ENCODE results near the gene ACADM.
A peak's percentile ranks its signal among the peaks of the same experiment; 100 is the strongest.
"Not testable (repeated sequence)": the region's sequence is repeated elsewhere in the genome, so short reads cannot be mapped to it uniquely, and the experiment has no call there.

ACADM gene

GRCh38 chr1:75722966-75723365, 1.5 kb upstream of the ACADM start:
- no peak for ATAC-seq (replicated peaks)
- Mint-ChIP-seq H3K36me3 (peaks cover 7 to 9% of the 10 kb centered on the region in 2 donors), H3K27me3 (no peaks in the 10 kb centered on the region), H3K4me1 (peaks cover 14 to 33% of the 10 kb centered on the region in 2 donors), H3K4me3 (peak overlapping the region; percentile 61 to 100), H3K9me3 (no peaks in the 10 kb centered on the region), H3K27ac (peak overlapping the region; percentile 51)
- no peak for DNase-seq

DNA sequence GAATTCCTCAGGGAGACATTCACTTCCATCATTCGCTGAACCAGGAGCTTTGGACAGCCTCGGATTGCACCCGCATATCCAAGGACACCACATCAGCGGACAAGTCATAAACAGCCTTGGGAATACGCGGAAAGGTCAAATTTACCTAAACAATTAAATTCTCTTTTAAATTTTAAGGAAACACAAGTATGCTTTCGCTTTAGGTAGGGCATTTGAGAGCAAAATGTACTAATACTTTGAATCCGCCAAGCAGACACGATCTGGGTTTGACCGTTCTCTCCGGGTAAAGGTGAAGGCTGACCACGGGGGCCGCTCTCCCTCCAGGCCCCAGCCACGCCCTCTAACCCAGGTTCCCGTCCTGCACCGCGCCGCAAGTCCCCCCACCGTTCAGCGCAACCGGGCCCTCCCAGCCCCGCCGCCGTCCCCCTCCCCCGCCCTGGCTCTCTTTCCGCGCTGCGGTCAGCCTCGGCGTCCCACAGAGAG, 479 bp upstream of the ACADM start:
- Mint-ChIP-seq H3K27ac (peak overlapping the region; percentile 99), H3K36me3 (peaks cover 7 to 9% of the 10 kb centered on the region in 2 donors), H3K9me3 (no peaks in the 10 kb centered on the region), H3K4me1 (peaks cover 16 to 34% of the 10 kb centered on the region in 2 donors), H3K4me3 (peak overlapping the region; percentile 100), H3K27me3 (no peaks in the 10 kb centered on the region)
- ATAC-seq (replicated peaks) = peak; percentile 87 to 88
- DNase-seq = peak; percentile 77

GRCh38 chr1:75725266-75725665, 757 bp downstream of the ACADM start:
- no peak for DNase-seq
- Mint-ChIP-seq H3K9me3 (no peaks in the 10 kb centered on the region), H3K36me3 (peaks cover 11 to 12% of the 10 kb centered on the region in 2 donors), H3K4me3 (peak overlapping the region; percentile 100), H3K27ac (peak overlapping the region; percentile 99), H3K27me3 (no peaks in the 10 kb centered on the region), H3K4me1 (peaks cover 18 to 34% of the 10 kb centered on the region in 2 donors)
- no peak for ATAC-seq (replicated peaks)

DNA sequence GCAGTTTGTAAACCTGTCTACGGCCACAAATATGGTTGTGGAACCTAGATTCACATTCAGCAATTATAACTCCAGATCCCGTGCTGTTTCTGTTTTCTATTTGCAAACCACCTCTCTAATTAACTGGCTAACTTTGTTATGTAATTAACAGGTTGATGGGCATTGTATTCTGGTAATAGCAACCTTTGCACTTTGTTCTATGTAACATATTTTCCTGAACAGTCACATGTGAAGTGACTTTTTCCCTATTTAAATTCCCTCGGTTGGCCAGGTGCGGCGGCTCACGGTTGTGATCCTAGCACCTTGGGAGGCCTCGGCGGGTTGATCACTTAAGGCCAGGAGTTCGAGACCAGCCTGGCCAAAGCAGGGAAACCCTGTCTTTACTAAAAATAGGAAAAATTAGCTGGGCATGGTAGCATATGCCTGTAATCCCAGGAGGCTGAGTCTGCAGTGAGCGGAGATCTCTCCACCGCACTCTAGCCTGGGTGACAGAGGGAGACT, 1.4 kb downstream of the ACADM start:
- Mint-ChIP-seq H3K9me3 (no peaks in the 10 kb centered on the region), H3K4me3 (peak overlapping the region; percentile 100), H3K27ac (peak overlapping the region; percentile 65), H3K36me3 (peaks cover 11 to 16% of the 10 kb centered on the region in 2 donors), H3K4me1 (peaks cover 18 to 34% of the 10 kb centered on the region in 2 donors), H3K27me3 (no peaks in the 10 kb centered on the region)
- DNase-seq (no peak), ATAC-seq (replicated peaks) (no peak)

DNA sequence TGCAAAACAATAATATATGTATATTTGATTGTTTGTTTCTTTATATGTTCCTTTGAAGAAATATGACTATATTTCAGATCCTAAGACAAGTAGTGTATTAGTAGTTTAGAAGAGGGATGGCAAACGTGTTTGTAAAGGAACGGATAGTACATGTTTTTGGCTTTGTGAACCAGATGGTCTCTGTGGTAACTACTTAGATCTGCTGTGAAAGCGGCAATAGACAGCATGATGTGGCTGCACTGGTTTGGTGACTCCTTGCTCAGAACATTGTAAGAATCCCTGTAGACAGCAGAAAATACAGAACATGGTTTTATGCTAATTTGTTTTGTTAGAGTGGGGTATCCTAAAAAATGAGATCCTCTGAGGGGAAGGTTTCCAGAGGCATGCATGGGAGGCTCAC, 3.1 kb downstream of the ACADM start:
- ATAC-seq (replicated peaks) (no peak), DNase-seq (no peak)
- H3K27ac Mint-ChIP-seq = no peak overlapping the region
- H3K27me3 Mint-ChIP-seq = no peaks in the 10 kb centered on the region
- H3K4me3 Mint-ChIP-seq = peak overlapping the region; percentile 6 to 22
- peaks cover 18 to 42% of the 10 kb centered on the region in 2 donors for H3K4me1 Mint-ChIP-seq
- peaks cover 20 to 21% of the 10 kb centered on the region in 2 donors for H3K36me3 Mint-ChIP-seq
- H3K9me3 Mint-ChIP-seq = no peaks in the 10 kb centered on the region

- peaks cover 27 to 33% of the 10 kb centered on the region in 2 donors for H3K36me3 Mint-ChIP-seq
Measured at GRCh38 chr1:75730432-75730831, 5.9 kb downstream of the ACADM start.

DNA sequence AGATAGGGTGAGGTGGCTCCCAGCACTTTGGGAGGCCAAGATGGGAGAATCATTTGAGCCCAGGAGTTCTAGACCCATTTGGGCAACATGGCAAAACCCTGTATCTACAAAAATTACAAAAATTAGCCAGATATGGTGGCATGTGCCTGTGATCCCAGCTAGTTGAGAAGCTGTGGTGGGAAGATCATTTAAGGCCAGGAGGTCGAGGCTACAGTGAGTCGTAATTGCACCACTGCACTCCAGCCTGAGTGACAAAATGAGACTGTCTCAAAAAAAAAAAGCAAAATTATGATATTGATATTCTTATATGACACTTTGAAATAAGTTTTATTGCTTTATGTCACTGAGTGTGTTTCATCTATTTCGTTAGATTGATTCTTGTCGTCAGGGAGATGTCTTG, 7.4 kb downstream of the ACADM start:
- DNase-seq (no peak), ATAC-seq (replicated peaks) (no peak)
- peaks cover 30 to 38% of the 10 kb centered on the region in 2 donors for H3K36me3 Mint-ChIP-seq
- H3K9me3 Mint-ChIP-seq = no peaks in the 10 kb centered on the region
- H3K4me3 Mint-ChIP-seq = no peak overlapping the region
- no peaks in the 10 kb centered on the region for H3K27me3 Mint-ChIP-seq
- peaks cover 12 to 19% of the 10 kb centered on the region in 2 donors for H3K4me1 Mint-ChIP-seq
- no peak overlapping the region for H3K27ac Mint-ChIP-seq

More at GRCh38 chr1:75730432-75730831, 5.9 kb downstream of the ACADM start:
- H3K9me3 Mint-ChIP-seq = no peaks in the 10 kb centered on the region
- no peak for ATAC-seq (replicated peaks)
- DNase-seq = no peak
- no peaks in the 10 kb centered on the region for H3K27me3 Mint-ChIP-seq
- H3K27ac Mint-ChIP-seq = no peak overlapping the region
- H3K4me3 Mint-ChIP-seq = no peak overlapping the region
- H3K4me1 Mint-ChIP-seq = peaks cover 16 to 33% of the 10 kb centered on the region in 2 donors

DNA sequence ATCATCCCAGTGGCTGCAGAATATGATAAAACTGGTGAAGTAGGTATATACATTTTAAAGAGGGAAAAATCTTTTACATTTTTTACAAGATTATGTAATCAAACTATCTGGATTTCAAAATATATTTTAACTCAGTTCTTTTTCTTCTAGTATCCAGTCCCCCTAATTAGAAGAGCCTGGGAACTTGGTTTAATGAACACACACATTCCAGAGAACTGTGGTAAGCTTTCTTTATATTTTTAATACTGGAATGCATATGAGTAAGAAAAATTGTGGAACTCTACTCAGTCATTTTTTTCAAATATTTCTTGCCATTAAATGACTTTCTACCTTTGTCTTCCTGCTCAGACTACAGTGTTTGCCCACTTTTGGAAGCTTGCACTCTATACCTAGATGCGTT, 8.2 kb downstream of the ACADM start:
- Mint-ChIP-seq H3K36me3 (peaks cover 27 to 36% of the 10 kb centered on the region in 2 donors), H3K4me1 (peaks cover 8 to 12% of the 10 kb centered on the region in 2 donors), H3K9me3 (no peaks in the 10 kb centered on the region), H3K27me3 (no peaks in the 10 kb centered on the region), H3K4me3 (no peak overlapping the region), H3K27ac (no peak overlapping the region)
- DNase-seq = no peak
- no peak for ATAC-seq (replicated peaks)

DNA sequence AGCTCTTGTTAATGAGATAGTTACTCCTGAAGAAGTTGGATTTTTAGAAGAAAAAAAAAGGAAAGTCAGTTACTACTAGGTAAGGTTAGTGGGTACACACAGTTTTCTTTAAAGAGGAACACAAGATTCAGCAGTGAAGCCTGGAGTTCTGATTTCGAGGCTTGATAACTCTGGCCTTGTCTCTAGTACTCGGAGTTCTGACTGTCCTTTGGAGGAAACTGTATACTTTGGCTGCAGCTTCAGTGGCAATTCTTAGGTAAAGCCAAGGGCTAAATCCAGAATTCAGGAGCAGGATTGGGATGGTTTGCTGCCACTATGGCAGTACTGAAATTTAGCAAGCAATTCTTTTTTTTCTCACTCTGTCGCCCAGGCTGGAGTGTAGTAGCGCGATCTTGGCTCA, 9.2 kb downstream of the ACADM start:
- Mint-ChIP-seq H3K36me3 (peaks cover 28 to 35% of the 10 kb centered on the region in 2 donors), H3K4me3 (no peak overlapping the region), H3K9me3 (no peaks in the 10 kb centered on the region), H3K4me1 (peaks cover 4 to 9% of the 10 kb centered on the region in 2 donors), H3K27ac (no peak overlapping the region), H3K27me3 (no peaks in the 10 kb centered on the region)
- no peak for DNase-seq
- no peak for ATAC-seq (replicated peaks)

DNA sequence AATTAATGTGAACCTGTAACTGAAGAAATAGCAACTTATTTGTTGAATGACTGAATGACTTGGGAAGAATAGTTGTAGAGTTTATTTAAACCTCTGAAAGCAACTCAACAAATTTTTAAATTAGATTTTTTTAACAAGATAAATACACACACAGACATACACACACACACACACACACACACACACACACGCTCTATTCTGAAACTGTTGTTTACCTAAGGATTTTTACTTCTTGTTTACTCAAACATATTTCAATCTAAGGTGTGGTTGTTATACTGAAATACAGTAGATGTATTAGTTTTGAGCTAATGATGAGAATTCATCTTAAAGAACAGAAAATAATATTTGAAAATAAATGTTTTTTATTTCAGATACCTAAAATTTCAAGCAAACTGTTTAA, 11.5 kb downstream of the ACADM start:
- Mint-ChIP-seq H3K27me3 (no peaks in the 10 kb centered on the region), H3K9me3 (no peaks in the 10 kb centered on the region), H3K4me1 (peaks cover 2 to 9% of the 10 kb centered on the region in 2 donors), H3K27ac (no peak overlapping the region), H3K36me3 (peaks cover 29 to 43% of the 10 kb centered on the region in 2 donors), H3K4me3 (no peak overlapping the region)
- ATAC-seq (replicated peaks) = no peak
- DNase-seq = no peak

DNA sequence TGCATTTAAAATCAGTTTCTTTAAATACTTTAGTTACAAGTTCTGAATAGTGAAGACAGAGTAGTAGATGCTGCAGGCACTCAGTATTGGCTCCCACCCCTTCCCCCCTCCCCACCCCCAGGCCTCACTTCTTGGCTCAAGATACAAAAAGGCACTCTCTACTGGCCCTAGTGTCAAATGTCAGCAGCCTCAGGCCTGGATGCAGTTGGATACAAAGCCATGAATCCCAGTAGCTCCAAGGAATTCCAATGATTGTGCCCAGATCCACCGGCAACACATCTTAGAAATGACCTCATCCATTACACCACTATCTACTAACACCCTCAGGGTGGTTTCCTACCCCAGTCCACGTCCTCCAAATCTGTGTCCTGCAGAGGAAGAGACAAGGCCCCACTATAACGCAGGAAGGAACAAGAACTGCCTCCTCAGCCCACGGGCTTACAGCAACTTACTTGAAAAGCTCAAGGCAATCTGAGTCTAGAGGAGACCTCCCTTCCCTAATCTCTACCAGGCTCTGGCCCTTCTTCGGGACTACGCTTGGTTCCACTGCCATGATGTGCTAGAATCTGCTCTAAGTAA, 17.6 kb downstream of the ACADM start:
- H3K27me3 Mint-ChIP-seq = no peaks in the 10 kb centered on the region
- H3K4me1 Mint-ChIP-seq = peaks cover 0 to 3% of the 10 kb centered on the region in 2 donors
- H3K9me3 Mint-ChIP-seq = no peaks in the 10 kb centered on the region
- DNase-seq (no peak), ATAC-seq (replicated peaks) (no peak)
- no peak overlapping the region for H3K27ac Mint-ChIP-seq
- peaks cover 28 to 40% of the 10 kb centered on the region in 2 donors for H3K36me3 Mint-ChIP-seq
- H3K4me3 Mint-ChIP-seq = no peak overlapping the region

DNA sequence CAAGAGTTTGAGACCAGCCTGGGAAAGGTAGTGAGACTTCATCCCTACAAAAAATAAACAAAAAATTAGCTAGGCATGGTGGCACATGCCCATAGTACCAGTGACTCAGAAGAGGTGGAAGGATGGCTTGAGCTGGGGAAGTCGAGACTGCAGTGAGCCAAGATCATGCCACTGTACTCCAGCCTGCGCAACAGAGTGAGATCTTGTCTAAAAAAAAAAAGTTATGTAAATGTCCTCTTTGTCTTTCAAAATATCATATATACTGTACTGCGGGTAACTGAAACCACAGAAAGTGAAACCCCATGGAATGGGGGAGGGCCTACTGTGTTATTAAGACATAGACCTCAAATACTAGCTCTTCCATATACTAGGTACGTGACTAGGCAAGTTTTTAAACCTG, 20.8 kb downstream of the ACADM start:
- Mint-ChIP-seq H3K27ac (no peak overlapping the region), H3K27me3 (no peaks in the 10 kb centered on the region), H3K4me1 (peaks cover 0 to 3% of the 10 kb centered on the region in 2 donors), H3K9me3 (no peaks in the 10 kb centered on the region), H3K4me3 (no peak overlapping the region), H3K36me3 (peaks cover 22 to 36% of the 10 kb centered on the region in 2 donors)
- ATAC-seq (replicated peaks) = peak in 1 of 2 donors; percentile 39
- DNase-seq = no peak

GRCh38 chr1:75757210-75757609, 32.7 kb downstream of the ACADM start:
- H3K4me1 Mint-ChIP-seq; H3K27me3 Mint-ChIP-seq; H3K27ac Mint-ChIP-seq; H3K4me3 Mint-ChIP-seq; H3K9me3 Mint-ChIP-seq; DNase-seq; ATAC-seq (replicated peaks): not testable (repeated sequence)
- peaks cover 61 to 72% of the 10 kb centered on the region in 2 donors for H3K36me3 Mint-ChIP-seq

DNA sequence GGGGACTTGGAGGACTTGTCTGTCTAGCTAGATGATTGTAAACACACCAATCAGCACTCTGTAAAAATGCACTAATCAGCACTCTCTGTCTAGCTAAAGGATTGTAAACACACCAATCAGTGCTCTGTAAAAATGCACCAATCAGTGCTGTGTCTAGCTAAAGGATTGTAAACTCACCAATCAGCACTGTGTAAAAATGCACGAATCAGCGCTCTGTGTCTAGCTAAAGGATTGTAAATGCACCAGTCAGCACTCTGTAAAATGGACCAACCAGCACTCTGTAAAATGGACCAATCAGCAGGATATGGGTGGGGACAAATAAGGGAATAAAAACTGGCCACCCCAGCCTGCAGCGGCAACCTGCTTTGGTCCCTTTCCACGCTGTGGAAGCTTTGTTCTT, 34.0 kb downstream of the ACADM start:
- peaks cover 51 to 60% of the 10 kb centered on the region in 2 donors for H3K36me3 Mint-ChIP-seq
- H3K27ac Mint-ChIP-seq; H3K4me3 Mint-ChIP-seq; DNase-seq; H3K27me3 Mint-ChIP-seq; ATAC-seq (replicated peaks); H3K9me3 Mint-ChIP-seq; H3K4me1 Mint-ChIP-seq: not testable (repeated sequence)

GRCh38 chr1:75764057-75764655, 39.6 kb downstream of the ACADM start:
- no peak for ATAC-seq (replicated peaks)
- peaks cover 7 to 20% of the 10 kb centered on the region in 2 donors for H3K36me3 Mint-ChIP-seq
- H3K4me1 Mint-ChIP-seq = peaks cover 0 to 2% of the 10 kb centered on the region in 2 donors
- H3K4me3 Mint-ChIP-seq = no peak overlapping the region
- no peak overlapping the region for H3K27ac Mint-ChIP-seq
- DNase-seq = no peak
- no peaks in the 10 kb centered on the region for H3K9me3 Mint-ChIP-seq
- no peaks in the 10 kb centered on the region for H3K27me3 Mint-ChIP-seq

All from stimulated activated naive B cell treated with anti-CD40 and anti-IgM and Interleukin-4, amounts not matched to agents 10 μg/mL and 1 μg/mL and 100 μg/mL, for 72 hours (primary cell).